Thyroid gland (tissue), 4 donors: ENCODE data around the gene SUPT3H.

Experiments used
- POLR2A ChIP-seq, 2 donors: fragments of 450-650 bp; IDR thresholded peaks; one replicate each; pipeline ENCODE4 v1.6.1; 2017; ENCODE audit warnings: antibody characterized with exemption in 2 of 2, mild to moderate bottlenecking in 2 of 2, moderate library complexity in 1 of 2
- TF ChIP-seq, protein P1 (sequence below), 6 experiments: fragments of 200-600 bp in 3 of 6; fragments of 450-650 bp in 3 of 6; sonication (generic) in 3 of 6; IDR thresholded peaks; one replicate each; pipeline ENCODE4 v1.5.1; 2016 to 2019; ENCODE audit warnings: antibody characterized with exemption in 6 of 6, mild to moderate bottlenecking in 2 of 6, inconsistent platforms in 1 of 6, moderate library complexity in 1 of 6

DNA sequence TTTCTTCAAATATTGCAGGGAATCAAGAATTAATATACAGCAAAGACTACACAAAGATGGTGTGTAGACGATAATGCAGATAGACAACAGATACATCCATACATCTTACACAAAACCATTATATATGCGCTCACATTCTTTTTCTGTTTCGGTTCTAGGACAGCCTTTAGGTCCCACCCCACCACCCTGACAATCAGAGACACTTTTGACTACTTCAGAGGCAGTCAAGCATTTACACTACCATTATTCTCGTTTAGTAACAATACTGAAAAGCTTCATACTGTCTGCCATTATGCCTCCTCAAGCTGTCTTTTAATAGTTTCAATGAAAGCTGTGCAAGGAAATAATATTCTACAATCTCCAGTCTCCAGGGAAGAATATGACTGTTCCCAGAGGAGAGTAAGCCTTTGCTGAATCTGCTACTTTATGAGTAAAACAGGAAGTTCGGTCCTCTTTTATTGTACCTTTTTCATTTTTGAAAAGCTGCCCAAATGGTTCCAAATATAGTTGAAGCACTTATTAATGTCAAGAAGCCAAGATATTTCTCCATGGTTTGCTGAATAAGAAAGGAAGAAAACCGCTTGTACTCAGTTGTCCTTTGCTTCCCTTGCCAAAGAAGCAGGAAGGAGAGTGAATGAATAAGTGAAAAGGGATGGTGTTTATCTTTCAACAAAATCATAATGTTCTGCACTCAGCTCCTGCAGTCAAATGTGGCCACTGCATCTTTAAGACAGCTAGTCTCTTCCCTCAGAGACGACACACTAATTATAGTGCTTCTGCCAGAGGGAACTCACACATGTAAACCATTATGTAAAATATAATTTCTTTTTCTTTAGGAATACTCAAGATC lies 521.9 kb downstream of the SUPT3H start:
- TF ChIP-seq, protein P1, sequence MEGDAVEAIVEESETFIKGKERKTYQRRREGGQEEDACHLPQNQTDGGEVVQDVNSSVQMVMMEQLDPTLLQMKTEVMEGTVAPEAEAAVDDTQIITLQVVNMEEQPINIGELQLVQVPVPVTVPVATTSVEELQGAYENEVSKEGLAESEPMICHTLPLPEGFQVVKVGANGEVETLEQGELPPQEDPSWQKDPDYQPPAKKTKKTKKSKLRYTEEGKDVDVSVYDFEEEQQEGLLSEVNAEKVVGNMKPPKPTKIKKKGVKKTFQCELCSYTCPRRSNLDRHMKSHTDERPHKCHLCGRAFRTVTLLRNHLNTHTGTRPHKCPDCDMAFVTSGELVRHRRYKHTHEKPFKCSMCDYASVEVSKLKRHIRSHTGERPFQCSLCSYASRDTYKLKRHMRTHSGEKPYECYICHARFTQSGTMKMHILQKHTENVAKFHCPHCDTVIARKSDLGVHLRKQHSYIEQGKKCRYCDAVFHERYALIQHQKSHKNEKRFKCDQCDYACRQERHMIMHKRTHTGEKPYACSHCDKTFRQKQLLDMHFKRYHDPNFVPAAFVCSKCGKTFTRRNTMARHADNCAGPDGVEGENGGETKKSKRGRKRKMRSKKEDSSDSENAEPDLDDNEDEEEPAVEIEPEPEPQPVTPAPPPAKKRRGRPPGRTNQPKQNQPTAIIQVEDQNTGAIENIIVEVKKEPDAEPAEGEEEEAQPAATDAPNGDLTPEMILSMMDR (IDR thresholded peaks at IDR 0.05) = no peak
- TF ChIP-seq POLR2A (IDR thresholded peaks at IDR 0.05) = no peak
